Spinal cord (tissue), 10 donors: ENCODE data around the gene TIAM1. TPM values are rescaled to one million over a fixed set of nuclear protein-coding genes. Genes with fewer than 3 reads are reported as not detected.

Source experiments
- DNase-seq, 6 donors: peaks; one replicate each; pipeline versions ENCODE4 v3.0.0 to v3.0.0-alpha.2; 2013 to 2015; ENCODE audit warnings: low spot score in 6 of 6, low read depth in 4 of 6
- H3K27ac ChIP-seq: one replicate; pipeline ENCODE4 v1.5.1; 2013; ENCODE audit warnings: low read depth, low read length, control low read depth
- H3K27me3 ChIP-seq: one replicate; pipeline ENCODE4 v1.6.1; 2013; ENCODE audit warnings: low read length; ENCODE audit not compliant: control insufficient read depth, insufficient read depth
- H3K36me3 ChIP-seq: one replicate; pipeline ENCODE4 v1.6.1; 2013; ENCODE audit warnings: low read length; ENCODE audit not compliant: control insufficient read depth, insufficient read depth
- H3K4me1 ChIP-seq: one replicate; pipeline ENCODE4 v1.6.1; 2013; ENCODE audit warnings: low read length; ENCODE audit not compliant: control insufficient read depth, insufficient read depth
- H3K4me3 ChIP-seq: one replicate; pipeline ENCODE4 v1.5.1; 2013; ENCODE audit warnings: low read depth, low read length, control low read depth
- H3K9me3 ChIP-seq: one replicate; pipeline ENCODE4 v1.6.1; 2013; ENCODE audit warnings: low read length; ENCODE audit not compliant: control insufficient read depth, insufficient read depth
- WGBS: methylation state at CpG from one replicate; pipeline ENCODE4 v1.1.5; 2013; ENCODE audit warnings: missing lambda C conversion rate; ENCODE audit not compliant: insufficient coverage; 5-methylcytosine and 5-hydroxymethylcytosine counted together
- polyA plus RNA-seq, 2 donors: library from polyadenylated mRNA; unstranded; fragments of 120-200 nt; gene quantifications; one replicate each; pipeline ENCODE4 v1.2.1, GENCODE V29; 2013; ENCODE audit not compliant: insufficient read length in 2 of 2
- total RNA-seq, 2 donors: library from RNA; depleted of rRNA in 1 of 2; stranded (reverse); fragments of 120-200 nt in 1 of 2; fragments of >200 nt in 1 of 2; gene quantifications; one replicate each; pipeline versions ENCODE4 v1.2.3 to v1.2.4, GENCODE V29; 2013 to 2014
- donor health status: healthy.

The TIAM1 gene
- total and polyA plus RNA-seq, 4 donors = 33.5 to 41.8 (median 35.4) TPM

DNA sequence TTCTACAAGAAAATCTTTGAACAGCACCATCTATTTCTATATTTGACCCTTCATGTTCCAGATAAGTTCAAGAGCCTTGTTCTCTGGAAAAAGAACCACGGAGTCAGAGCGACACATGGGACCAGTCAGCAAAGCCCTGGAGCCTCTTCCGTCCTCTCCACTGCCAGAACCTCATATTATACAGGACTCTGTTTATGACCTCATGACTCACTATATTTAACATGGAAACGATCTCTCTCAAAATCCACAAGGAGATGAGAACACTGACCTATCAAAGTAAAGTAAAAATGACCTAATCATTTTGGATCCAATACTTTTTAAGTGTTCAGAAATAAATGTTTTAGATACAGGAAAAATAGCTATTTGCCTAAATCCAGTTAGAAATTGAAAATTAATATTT is 181.2 kb downstream of the TIAM1 start:
- no peak for DNase-seq
- no peaks in the 10 kb centered on the region for H3K27me3 ChIP-seq
- H3K4me1 ChIP-seq = peaks cover 11% of the 10 kb centered on the region
- no peaks in the 10 kb centered on the region for H3K36me3 ChIP-seq
- no peaks in the 10 kb centered on the region for H3K9me3 ChIP-seq
- H3K4me3 ChIP-seq = no peak overlapping the region
- no peak overlapping the region for H3K27ac ChIP-seq
- WGBS = 93% methylated on average over 3 of the region's 4 CpGs

DNA sequence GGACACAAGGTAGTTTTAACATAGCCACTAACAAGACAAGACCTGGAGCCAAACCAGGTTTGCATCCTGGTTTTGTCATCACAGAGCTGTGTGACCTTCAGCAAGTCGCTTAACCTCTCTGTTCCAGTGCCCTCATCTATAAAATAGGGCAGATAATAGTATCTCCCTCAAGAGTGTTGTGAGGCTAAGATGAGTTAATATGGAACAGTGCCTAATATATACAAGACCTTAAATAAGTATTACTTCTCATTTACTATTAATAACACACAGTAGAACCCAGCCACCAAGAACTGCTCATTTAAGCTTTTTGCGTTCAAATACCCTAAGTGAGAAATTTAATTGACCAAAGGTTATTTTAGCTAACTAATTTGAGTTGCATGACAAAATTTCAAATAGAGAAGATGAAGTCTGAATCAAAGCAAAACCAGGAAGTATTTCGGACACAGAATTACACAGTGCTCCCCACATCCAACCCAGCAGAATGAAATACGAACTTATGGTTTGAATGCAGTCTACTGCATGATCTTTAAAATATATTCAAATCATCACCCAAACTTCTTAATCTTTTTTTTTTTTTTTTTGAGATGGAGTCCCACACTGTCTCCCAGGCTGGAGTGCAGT is 181.9 kb downstream of the TIAM1 start:
- Histone ChIP-seq H3K27me3 (no peaks in the 10 kb centered on the region), H3K4me1 (peaks cover 11% of the 10 kb centered on the region), H3K4me3 (no peak overlapping the region), H3K27ac (peak overlapping the region; percentile 83), H3K36me3 (no peaks in the 10 kb centered on the region), H3K9me3 (no peaks in the 10 kb centered on the region)
- no CpG with 5 or more reads among the region's 4 CpGs for WGBS
- no peak for DNase-seq

GRCh38 chr21:31161157-31161556 is 182.9 kb downstream of the TIAM1 start:
- Histone ChIP-seq H3K36me3 (no peaks in the 10 kb centered on the region), H3K27me3 (no peaks in the 10 kb centered on the region), H3K9me3 (peaks cover 2% of the 10 kb centered on the region), H3K27ac (peak overlapping the region; percentile 83), H3K4me1 (peaks cover 11% of the 10 kb centered on the region), H3K4me3 (peak overlapping the region; percentile 54)
- DNase-seq = peak in 2 of 6 donors; percentile 55 to 60
- 16% methylated on average over 3 of the region's 5 CpGs for WGBS

DNA sequence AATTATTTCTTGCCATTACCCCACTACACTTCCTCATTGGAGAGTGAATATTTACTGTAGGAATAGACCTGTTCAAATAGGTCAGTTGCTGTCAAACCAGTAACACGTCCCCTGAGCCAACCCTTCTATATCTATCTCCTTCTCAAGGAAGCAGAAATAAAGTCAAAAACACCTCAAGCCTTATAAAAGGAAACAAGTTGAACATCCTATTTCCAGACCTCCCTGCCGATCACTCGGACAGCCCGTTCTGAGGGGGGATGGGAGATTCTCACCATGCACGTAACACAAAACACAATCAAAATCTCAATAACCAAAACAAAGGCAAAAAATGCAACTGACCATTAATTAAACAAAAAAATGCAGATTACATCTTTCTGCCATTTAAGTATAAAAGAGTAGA is 184.3 kb downstream of the TIAM1 start:
- 25% methylated on average over 1 of the region's 5 CpGs for WGBS
- Histone ChIP-seq H3K27me3 (no peaks in the 10 kb centered on the region), H3K4me1 (peaks cover 15% of the 10 kb centered on the region), H3K36me3 (no peaks in the 10 kb centered on the region), H3K9me3 (peaks cover 2% of the 10 kb centered on the region), H3K27ac (peak overlapping the region; percentile 83), H3K4me3 (peak overlapping the region; percentile 54)
- no peak for DNase-seq

- Histone ChIP-seq H3K36me3 (peaks cover 2% of the 10 kb centered on the region), H3K4me3 (peak overlapping the region; percentile 54), H3K27me3 (no peaks in the 10 kb centered on the region), H3K4me1 (peaks cover 15% of the 10 kb centered on the region), H3K9me3 (peaks cover 2% of the 10 kb centered on the region), H3K27ac (peak overlapping the region; percentile 83)
- 62% methylated on average over 2 of the region's 8 CpGs for WGBS
- DNase-seq = peak in 2 of 6 donors; percentile 41 to 67
Measured at GRCh38 chr21:31158789-31159581, 185.1 kb downstream of the TIAM1 start.

- Histone ChIP-seq H3K4me3 (no peak overlapping the region), H3K9me3 (peaks cover 2% of the 10 kb centered on the region), H3K27me3 (no peaks in the 10 kb centered on the region), H3K4me1 (peaks cover 15% of the 10 kb centered on the region), H3K27ac (no peak overlapping the region), H3K36me3 (peaks cover 5% of the 10 kb centered on the region)
- 84% methylated on average over 4 of the region's 5 CpGs for WGBS
- no peak for DNase-seq
Measured at GRCh38 chr21:31157756-31158155, 186.3 kb downstream of the TIAM1 start.

DNA sequence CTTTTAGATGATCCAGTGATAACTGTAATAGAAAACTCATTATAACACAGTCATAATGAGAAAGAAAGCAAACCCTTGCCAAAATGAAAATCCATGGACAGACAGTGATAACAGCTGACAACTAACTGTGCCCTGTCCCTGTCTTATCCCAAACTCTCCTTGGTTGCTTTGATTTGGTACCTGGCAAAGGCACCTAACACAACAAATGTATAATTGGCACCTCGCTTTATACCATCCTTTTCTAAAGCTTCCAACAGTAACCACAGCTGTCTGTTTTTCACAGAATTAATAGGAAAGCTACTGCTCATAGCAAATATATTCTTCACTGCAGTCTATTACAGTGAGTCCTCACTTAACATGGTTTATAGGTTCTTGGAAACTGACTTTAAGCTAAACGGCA is 187.4 kb downstream of the TIAM1 start:
- Histone ChIP-seq H3K27me3 (no peaks in the 10 kb centered on the region), H3K4me3 (no peak overlapping the region), H3K27ac (no peak overlapping the region), H3K36me3 (peaks cover 10% of the 10 kb centered on the region), H3K9me3 (peaks cover 2% of the 10 kb centered on the region), H3K4me1 (peaks cover 15% of the 10 kb centered on the region)
- 100% methylated on average over 1 of the region's 2 CpGs for WGBS
- DNase-seq = peak in 1 of 6 donors; percentile 40

- Histone ChIP-seq H3K36me3 (peaks cover 10% of the 10 kb centered on the region), H3K4me3 (no peak overlapping the region), H3K9me3 (peaks cover 2% of the 10 kb centered on the region), H3K27ac (peak overlapping the region; percentile 42), H3K27me3 (no peaks in the 10 kb centered on the region), H3K4me1 (peaks cover 12% of the 10 kb centered on the region)
- DNase-seq = no peak
Measured at GRCh38 chr21:31156169-31156568, 187.9 kb downstream of the TIAM1 start.

DNA sequence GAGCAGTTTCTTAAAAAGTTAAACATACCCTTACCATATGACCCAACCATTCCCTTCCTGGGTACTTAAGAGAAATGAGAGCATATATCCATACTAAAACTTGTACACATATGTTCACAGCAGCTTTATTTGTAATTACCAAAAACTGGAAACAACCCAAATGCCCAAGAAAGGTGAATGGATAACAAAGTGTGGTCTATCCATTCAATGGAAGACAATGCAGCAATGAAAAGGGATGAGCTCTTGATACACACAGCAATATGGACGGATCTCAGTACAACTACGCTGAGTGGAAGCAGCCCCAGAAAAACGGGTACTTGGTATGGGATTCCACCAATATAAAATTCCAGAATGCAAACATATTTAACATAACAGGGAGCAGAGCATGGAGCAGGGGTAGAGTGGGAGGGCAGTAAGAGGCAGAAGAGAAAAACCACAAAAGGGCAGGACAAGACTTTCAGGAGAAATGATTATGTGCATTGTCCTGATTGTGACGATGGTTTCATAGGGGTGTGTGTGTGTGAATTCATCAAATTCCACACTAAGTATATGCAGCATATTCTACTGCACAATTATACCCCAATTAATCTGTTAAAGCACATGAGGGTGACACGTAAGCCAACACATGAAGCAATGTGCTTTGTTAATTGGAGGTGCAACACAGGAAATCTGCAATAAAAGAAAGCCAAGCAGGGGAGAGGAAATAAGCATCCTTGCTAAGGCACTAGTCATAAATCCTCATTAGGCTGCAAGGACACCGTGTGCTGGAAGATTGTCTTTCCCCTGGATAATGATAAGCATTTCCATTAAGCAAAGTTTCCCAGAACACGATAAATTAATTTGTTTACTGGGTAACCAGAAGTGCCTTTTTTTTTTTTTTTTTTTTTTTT is 192.7 kb downstream of the TIAM1 start:
- Histone ChIP-seq H3K27ac (no peak overlapping the region), H3K4me1 (peaks cover 4% of the 10 kb centered on the region), H3K4me3 (no peak overlapping the region), H3K9me3 (no peaks in the 10 kb centered on the region), H3K36me3 (peaks cover 10% of the 10 kb centered on the region), H3K27me3 (no peaks in the 10 kb centered on the region)
- DNase-seq = peak in 1 of 6 donors; percentile 62
- WGBS = 73% methylated on average over 2 of the region's 7 CpGs
